ENCODE measurements around the gene PM20D1. TPM values are rescaled to one million over a fixed set of nuclear protein-coding genes. Genes with fewer than 3 reads are reported as not detected.
A peak's percentile ranks its signal among the peaks of the same experiment; 100 is the strongest.

Gene PM20D1
- polyA plus RNA-seq, 1 of the 3 experiments (the other 2 are of a cell fraction) = not detected

DNA sequence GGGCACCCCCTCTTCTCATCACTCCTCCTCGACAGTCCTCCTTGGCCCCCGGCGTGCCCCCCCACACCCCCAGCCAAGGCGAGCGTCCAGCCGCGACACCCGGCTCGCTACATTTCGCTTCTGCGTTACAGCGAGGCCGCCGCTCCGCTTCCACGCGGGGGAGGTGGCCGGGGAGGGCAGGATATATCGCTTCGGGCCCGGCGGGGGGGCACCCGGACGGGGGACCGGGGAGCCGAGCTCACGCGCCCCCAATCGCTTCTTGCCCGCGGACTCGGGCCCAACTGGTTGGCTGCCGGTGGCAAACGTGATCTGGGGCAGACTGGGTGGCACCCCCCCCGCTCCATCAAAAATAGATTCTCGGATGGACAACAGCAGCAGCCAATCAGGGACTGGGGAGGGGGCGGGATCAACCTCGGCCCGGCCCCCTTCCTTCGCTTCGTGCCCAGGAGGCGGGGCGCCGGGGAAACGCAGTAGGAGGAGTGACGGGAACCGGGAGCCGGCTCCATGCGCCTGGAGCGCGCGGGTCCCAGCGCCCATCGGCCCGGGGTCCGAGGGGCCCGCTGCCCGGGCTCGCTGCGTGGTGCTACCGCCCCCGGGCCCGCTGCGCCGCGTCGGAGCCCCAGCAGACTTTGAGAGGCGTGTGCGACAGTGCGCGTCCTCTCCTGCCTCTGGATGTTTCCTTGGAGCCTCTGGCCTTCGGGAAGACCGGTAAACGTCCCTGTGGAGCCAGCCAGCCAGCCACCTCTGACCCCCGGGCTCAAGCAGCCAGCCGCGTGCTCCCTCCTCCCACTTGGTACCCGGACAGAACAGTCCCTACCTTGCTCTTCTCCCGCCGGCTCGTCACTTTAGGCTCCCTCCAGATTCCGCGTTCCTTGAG lies 36.8 kb downstream of the PM20D1 start, which contains the start of gene SLC41A1:
SLC41A1 (minus strand) TSS at position 321 of the 877 bp plus-strand sequence. CDS start 2,757 bp downstream, outside the sequence.
- WGBS (ENCODE audit: low lambda C conversion rate) = 0% methylated on average over 12 of the region's 83 CpGs
- Histone ChIP-seq H3K36me3 (replicated peaks in 1 of 2; ENCODE audit: control insufficient read depth in 1 of 2, insufficient read depth in 2 of 2, low read length in 1 of 2) (peaks cover 0 to 20% of the 10 kb centered on the region in 2 experiments), H3K9ac (peak within 1 kb of the TSS; percentile 74), H3K4me1 (ENCODE audit: control insufficient read depth in 1 of 2, insufficient read depth in 2 of 2, low read depth in 1 of 2, low read length in 1 of 2) (peaks cover 5 to 38% of the 10 kb centered on the region in 2 experiments; a peak in 2 of 4 replicates), H3K4me2 (peak within 1 kb of the TSS; percentile 95), H3K9me2 (no peaks in the 10 kb centered on the region), H3K9me3 (no peaks in the 10 kb centered on the region), H3K27ac (ENCODE audit: low read depth in 2 of 2, low read length in 1 of 2) (peak within 1 kb of the TSS; percentile 46 to 84), H4K20me1 (ENCODE audit: insufficient read depth) (no peaks in the 10 kb centered on the region), H3F3A (replicated peaks; ENCODE audit: insufficient read depth) (no peaks in the 10 kb centered on the region), H2AFZ (ENCODE audit: low read depth) (peak within 1 kb of the TSS; percentile 88), H3K27me3 (ENCODE audit: insufficient read depth) (no peaks in the 10 kb centered on the region), H3K4me3 (ENCODE audit: low read depth in 2 of 2, low read length in 1 of 2) (peak within 1 kb of the TSS; percentile 77 to 94), H3K79me2 (ENCODE audit: insufficient read depth) (peaks cover 19% of the 10 kb centered on the region; the same call in 1 of the 2 replicates)
- POLR2A ChIA-PET = no interaction called here
- DNase-seq = peak; percentile 100
- CTCF ChIA-PET = interaction anchor here (0.9 to 4.8 kb wide), 4 partner anchors 22 to 165 kb away, joined by 3 to 39 read pairs (median 16); no protein-coding TSS in a partner anchor
- peak; percentile 76 for TF ChIP-seq MEF2A (IDR thresholded peaks at IDR 0.05; ENCODE audit: borderline replicate concordance, low read depth)
- TF ChIP-seq TAF1 (IDR thresholded peaks at IDR 0.05; ENCODE audit: borderline replicate concordance, low read depth, low read length) = 0 out of 2 replicates have a peak, but pooled peaks have one; percentile 11
- peak; percentile 46 for TF ChIP-seq CHD2 (IDR thresholded peaks at IDR 0.05; ENCODE audit: low read length, partially characterized antibody)
- TF ChIP-seq, protein P1, sequence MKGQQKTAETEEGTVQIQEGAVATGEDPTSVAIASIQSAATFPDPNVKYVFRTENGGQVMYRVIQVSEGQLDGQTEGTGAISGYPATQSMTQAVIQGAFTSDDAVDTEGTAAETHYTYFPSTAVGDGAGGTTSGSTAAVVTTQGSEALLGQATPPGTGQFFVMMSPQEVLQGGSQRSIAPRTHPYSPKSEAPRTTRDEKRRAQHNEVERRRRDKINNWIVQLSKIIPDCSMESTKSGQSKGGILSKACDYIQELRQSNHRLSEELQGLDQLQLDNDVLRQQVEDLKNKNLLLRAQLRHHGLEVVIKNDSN (IDR thresholded peaks at IDR 0.05; ENCODE audit: borderline replicate concordance, low read depth) = peak; percentile 72
- TF ChIP-seq, protein P2, sequence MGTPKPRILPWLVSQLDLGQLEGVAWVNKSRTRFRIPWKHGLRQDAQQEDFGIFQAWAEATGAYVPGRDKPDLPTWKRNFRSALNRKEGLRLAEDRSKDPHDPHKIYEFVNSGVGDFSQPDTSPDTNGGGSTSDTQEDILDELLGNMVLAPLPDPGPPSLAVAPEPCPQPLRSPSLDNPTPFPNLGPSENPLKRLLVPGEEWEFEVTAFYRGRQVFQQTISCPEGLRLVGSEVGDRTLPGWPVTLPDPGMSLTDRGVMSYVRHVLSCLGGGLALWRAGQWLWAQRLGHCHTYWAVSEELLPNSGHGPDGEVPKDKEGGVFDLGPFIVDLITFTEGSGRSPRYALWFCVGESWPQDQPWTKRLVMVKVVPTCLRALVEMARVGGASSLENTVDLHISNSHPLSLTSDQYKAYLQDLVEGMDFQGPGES (IDR thresholded peaks at IDR 0.05; ENCODE audit: low read depth, low read length) = peak; percentile 45; the same call in 1 of the 2 replicates
- TF ChIP-seq, protein P3, sequence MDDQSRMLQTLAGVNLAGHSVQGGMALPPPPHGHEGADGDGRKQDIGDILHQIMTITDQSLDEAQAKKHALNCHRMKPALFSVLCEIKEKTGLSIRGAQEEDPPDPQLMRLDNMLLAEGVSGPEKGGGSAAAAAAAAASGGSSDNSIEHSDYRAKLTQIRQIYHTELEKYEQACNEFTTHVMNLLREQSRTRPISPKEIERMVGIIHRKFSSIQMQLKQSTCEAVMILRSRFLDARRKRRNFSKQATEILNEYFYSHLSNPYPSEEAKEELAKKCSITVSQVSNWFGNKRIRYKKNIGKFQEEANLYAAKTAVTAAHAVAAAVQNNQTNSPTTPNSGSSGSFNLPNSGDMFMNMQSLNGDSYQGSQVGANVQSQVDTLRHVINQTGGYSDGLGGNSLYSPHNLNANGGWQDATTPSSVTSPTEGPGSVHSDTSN (IDR thresholded peaks at IDR 0.05) = peak; percentile 99
- peak; percentile 84 for TF ChIP-seq MXI1 (IDR thresholded peaks at IDR 0.05; ENCODE audit: low read depth, low read length)
- no peak for TF ChIP-seq RFX5 (IDR thresholded peaks at IDR 0.05; ENCODE audit: low read length)
- TF ChIP-seq SIN3A (IDR thresholded peaks at IDR 0.05; ENCODE audit: borderline replicate concordance, low read depth, low read length) = no peak
- no peak for TF ChIP-seq FOXM1 (IDR thresholded peaks at IDR 0.05; ENCODE audit: low read depth)
- TF ChIP-seq RXRA (IDR thresholded peaks at IDR 0.05; ENCODE audit: borderline replicate concordance, low read depth) = no peak
- TF ChIP-seq POLR2AphosphoS5 (IDR thresholded peaks at IDR 0.05; ENCODE audit: low read depth, low read length) = peak; percentile 32; the same call in 1 of the 2 replicates
